HPDE6-E6E7 (cell line): ENCODE results near the gene INCA1.

Source experiments
- DNase-seq: peaks from one replicate; pipeline ENCODE4 v3.0.0; 2011; ENCODE audit warnings: missing footprints; ENCODE audit errors: extremely low spot score

The INCA1 gene

DNA sequence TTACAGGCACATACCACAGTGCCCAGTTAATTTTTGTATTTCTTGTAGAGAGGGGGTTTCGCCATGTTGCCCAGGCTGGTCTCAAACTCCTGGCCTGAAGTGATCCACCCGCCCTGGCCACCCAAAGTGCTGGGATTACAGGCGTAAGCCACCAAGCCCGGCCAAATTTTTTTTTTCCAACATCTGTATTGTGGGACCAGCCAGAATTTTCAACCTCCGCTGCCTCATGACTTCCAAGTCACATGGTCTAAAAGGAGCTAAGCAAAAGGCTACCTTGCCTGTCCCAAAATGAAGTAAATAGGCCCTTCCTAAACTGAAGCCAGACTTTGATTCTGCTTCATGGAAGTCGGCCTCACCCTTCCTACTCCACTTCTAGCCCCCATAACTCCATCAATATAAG is 25.5 kb downstream of the INCA1 start:
- DNase-seq = no peak

DNA sequence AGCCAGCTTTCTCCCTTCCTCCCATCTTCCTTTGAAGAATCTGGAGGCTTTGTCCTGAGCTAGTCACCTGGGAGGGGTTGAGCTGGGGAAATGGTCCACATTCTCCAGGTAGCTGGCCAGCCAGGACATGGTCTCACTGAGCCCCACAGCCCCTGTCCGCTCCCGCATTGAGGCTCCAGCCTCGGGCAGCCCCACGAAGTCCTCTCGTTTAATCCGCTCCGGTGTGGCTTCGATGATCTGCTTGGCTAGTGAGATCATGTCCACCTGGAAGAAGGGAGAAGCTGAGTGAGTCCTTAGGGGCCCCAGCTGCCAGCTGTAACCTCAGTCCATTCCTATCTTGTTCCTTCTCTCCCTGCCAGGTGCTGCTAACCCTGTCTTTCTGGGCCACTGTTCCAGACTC is 27.0 kb downstream of the INCA1 start:
- no peak for DNase-seq

DNA sequence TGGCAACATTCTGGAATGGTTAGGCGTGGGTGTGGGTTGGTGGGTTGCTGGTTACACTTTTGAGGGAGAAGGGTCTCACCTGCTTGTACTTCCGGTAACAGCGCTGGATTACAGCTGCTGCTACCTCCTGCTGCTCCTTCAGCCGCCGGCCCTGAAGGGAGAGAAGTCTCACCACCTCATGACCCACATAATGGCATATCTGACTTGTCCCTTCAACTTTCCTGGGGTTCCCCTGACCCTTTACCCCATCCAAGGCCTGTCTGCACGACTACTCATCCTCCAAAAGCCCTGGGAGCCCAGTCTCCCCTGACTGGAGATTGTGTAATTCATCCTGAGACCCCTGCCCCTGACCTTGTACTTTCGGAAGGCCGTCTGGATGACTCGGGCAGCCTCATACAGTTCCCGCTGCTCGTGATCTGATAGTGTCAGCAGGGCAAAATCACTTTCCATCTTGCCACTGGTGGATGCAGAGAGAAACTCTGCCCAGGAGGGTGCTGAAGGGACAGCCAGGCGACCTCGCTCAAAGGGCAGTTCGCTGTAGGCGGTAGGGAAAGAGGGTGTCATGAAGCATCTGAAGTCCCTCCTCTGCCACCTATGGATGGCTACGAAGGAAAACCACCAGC is 27.7 kb downstream of the INCA1 start:
- no peak for DNase-seq

DNA sequence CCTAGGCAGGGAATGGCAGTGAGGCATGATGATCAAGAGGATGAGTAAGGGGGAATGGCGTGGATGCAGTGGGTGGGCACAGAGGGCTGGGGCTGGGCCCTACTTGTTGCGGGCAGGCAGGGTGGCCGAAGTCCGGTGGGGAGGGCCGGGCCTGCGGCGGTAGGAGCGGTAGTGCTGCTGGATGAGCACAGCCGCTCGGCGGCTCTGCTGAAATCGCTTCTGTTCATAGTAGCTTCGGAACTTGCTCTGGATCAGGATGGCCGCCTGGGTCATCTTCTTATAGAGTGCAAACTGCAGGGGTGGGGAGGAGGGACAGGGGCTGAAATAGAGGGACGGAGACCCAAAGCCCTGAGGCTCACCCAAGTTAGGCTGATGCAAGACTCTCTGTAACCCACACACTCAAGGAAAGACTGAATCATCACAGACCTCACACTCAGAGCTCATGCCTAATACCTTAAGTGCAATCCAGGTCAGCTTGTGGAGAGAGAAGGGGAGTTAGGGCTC is 28.2 kb downstream of the INCA1 start:
- peak; percentile 29 for DNase-seq

- DNase-seq = no peak
Measured at GRCh38 chr17:4968486-4969046, 28.8 kb downstream of the INCA1 start.

DNA sequence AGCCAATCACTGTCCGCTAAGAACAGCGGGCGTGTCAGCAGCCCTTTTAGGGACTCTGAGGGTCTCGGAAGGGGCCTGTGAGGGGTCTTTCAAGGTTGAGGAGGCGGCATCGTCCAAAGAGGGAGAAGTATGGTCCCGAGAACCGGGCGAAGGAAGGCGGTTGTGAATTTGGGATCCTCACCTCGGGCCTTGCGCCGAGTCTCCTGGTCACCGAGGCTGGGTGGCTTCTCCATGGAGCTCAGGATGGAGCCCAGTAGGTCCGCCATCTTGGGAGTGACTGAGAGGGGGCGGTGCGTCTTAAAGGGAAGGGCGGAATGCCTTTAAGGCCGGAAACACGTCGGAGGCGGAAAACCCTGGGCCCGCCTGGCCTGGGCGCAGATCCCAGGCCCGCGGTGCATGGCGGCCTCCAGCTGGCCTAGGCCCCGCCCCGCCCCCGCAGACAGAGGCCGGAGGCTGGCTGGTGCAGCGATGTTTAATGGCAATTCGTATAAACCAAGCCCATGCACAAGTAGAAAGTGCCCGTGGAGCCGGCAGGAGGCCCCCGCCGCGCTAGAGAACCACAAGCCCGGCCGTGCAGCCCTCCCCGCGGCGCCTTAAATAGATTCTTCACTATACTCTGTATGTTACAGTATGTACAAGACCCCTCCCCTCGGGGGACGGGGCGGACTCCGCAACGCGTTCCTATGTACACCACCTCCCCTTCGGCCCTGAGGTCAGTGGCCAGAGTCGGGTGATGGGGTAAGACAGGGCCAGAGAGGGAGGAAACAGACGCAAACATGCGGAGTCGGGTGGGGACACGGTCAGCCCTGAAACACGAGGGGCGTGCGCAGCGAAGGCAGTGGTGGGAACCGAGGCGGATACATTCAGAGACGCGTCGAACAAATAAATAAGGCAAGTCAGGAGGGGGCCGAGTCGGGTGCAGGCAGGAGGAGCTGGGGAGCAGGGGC is 29.5 kb downstream of the INCA1 start, which contains the start of gene SPAG7:
SPAG7 (minus strand) TSS at position 279 of the 947 bp plus-strand sequence; CDS start at position 266, 13 bp downstream.
- peak; percentile 88 for DNase-seq

DNA sequence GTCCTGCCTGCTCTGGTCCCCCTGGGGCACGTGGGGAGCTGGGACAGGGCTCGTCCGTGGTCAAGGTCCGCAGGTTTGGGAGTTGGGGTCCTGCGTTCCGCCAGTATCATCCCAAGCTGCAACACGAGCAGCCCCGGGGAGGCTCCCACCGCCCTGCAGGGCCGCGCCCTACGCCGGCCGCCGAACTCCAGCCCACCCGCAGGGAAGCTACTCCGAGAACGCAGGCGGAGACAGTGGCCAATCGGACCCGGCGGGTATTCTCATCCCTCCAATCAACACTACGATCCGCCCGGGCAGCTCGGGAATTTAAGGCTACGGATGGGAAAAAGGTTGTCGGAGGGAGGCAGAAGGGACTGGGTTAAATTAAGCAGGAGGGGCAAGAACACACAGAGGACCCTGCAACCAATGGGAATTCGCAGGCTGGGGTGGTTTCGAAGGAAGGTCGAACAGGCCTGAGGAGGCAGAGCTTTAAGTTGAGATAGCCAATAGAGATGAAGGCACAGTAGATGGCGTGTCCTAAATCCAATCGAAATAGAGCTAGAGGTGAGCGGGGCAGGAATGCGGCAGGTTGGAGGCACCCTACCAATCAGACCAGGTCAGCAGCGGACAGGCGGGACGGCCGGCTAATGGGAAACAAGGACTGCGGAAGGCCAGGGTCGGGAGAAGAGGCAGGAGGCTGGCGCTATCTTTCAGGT is 30.3 kb downstream of the INCA1 start:
- DNase-seq = peak; percentile 100

GRCh38 chr17:4965311-4965986 is 31.9 kb downstream of the INCA1 start:
- DNase-seq = no peak

DNA sequence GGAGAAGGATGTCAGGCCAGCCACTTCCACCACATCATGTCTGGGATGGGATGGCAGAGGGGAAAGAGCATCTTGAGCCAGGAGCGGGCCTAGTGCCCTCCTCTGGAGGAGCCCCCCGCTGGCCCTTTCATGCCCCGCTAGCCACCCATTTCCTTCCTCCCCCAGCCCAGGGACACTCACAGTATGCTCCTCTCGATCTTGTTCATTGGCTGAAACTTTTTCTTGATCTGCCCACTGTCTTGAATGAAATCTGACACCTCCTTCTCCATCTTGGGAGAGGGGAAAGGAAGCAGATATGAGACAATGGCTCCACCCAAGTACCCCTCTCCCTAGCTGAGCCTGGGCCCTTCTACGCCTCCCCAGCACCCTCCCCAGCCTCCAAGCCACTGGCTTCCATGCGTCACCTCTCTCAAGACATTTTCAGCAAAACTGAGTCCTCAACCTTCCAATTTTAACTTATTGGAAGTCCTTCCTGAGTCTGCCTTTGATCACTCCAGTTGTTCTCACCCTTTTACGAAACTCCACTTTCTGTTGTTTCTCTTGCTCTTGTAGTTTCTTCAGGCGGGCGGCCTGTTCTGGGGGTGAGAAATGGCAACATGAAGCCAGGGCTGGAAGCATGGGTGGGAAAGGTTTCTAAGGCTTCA is 36.9 kb downstream of the INCA1 start:
- DNase-seq = no peak

DNA sequence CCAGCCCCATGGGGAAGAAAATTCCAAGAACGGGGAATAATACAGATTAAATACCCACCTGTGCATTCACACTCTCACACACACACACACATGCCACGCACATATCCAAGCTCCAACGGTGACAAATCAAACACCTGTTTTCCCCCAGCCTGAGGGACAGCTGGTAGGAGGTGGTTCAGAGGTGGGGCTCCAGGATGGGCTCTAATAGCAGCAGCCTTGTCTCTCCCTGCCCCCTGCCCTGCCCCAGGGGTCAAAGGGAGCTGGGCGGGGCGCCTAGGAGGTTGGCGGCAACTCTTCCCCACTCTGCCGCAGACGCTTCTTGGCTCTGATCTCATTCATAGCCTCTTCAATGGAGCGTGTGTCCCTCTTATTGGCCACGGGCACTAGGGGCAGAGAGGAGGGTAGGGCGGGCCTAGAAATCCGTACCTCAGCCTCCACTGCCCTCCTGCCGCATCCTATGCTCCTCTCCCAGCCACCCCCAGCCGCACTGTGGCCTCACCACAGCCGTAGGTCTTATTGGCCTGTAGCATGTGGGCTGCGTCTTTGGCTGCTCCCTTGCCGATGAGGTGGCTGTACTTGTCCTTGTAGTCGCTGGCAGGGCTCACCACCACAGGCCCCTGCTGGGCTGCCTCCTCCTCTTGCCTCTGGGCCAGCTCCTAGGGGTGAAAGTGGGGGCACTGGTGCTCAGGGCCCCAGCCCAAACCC is 37.9 kb downstream of the INCA1 start:
- no peak for DNase-seq

- DNase-seq = no peak
Measured at GRCh38 chr17:4958102-4958501, 39.2 kb downstream of the INCA1 start.

DNA sequence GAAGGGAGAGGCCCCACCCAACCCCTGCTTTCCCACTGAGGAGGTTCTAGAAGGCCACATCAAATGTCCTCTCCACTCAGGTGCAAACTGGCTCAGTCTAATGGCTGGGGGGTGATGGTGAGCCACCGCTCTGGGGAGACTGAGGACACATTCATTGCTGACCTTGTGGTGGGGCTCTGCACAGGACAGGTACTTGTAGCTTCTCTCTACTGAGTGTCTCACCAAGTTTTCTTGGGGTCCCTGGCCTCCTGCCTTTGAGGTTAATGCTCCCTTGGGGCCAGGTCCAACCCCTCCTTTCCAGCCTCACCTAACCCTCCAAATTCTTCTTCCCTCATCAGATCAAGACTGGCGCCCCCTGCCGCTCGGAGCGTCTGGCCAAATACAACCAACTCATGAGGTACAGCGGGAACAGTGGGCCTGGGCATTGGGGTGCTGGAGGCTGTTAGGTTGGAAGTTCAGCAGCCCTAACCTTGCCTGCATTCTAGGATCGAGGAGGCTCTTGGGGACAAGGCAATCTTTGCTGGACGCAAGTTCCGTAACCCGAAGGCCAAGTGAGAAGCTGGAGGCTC is 40.7 kb downstream of the INCA1 start:
- no peak for DNase-seq

- DNase-seq = no peak
Measured at GRCh38 chr17:4955091-4955490, 42.2 kb downstream of the INCA1 start.

DNA sequence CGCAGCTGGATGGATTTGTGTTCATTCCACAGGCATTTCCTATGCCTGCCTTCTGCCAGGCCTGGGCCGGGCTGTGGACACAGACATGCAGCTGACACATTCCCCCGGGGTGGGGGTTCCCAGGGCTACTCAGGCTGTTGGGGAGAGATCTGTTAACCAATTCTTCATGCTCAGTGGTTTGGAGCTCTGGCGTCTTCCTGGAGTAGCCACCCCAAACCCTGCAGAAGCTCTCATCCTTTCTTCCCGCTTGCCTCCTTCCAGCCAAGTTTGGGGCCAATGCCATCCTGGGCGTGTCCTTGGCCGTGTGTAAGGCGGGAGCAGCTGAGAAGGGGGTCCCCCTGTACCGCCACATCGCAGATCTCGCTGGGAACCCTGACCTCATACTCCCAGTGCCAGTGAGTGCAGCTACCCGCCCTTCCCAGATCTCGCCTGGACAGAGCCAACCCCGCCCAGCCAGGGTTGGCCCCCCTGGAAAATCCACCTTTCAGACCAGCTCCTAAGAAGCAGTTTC is 43.8 kb downstream of the INCA1 start:
- DNase-seq = no peak

DNA sequence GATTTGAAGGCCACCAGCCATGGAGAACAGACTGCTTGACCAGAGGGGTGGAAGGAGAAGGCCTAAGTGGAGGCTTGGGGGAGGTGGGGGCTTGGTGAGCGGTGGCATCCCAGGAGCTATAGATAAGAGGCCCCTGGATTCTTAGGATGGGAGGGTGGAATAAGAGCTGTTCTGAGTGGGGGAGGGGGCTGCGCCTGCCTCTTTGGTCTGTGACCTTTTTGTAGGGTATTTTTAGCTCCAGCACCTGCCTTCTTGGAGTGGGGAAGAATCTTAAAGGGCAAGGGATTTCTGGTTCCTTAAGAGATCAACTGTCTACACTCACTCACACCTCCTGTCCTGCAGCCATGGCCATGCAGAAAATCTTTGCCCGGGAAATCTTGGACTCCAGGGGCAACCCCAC is 45.8 kb downstream of the INCA1 start:
- DNase-seq = no peak

- no peak for DNase-seq
Measured at GRCh38 chr17:4950746-4951204, 46.5 kb downstream of the INCA1 start, which contains the start of gene ENO3. Gene ENO3 (plus strand): TSS chr17:4951119. CDS start chr17:4951830, 711 bp downstream.

DNA sequence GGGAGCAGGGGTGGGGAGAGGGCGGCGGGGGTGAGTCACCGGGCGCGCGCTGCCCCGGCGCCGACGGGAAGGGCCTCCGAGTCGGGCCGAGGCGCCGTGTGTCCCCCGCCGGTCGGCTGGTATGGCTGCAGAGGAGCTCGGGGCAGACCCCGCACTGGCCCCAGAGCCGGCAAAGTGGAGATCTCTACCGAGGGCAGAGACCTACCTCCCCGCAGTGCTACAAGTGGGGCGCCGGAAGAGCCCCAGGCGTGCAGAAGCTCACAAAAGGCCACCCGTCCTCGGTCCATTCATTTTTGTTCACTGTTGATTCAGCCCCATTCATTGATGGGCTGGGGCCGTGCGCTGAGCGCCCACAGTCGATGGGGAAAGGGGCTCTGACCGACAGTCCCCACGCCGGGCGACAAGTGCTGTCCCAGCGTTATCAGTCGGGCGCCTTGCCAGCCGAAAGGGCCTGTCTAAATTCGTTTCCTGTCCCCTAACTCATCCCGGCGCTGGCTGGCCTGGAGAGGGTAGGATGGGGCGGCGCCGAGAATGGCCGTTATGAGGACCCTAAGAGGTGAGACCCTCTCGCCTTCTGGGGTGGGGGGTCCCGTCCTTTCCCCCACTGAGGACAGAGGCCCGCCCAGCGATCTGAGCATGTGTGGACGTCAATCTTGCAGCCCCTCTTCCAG is 47.1 kb downstream of the INCA1 start:
- no peak for DNase-seq

GRCh38 chr17:4949321-4950074 is 47.8 kb downstream of the INCA1 start:
- no peak for DNase-seq
